ENCODE measurements around the gene CD82.

Gene CD82

DNA sequence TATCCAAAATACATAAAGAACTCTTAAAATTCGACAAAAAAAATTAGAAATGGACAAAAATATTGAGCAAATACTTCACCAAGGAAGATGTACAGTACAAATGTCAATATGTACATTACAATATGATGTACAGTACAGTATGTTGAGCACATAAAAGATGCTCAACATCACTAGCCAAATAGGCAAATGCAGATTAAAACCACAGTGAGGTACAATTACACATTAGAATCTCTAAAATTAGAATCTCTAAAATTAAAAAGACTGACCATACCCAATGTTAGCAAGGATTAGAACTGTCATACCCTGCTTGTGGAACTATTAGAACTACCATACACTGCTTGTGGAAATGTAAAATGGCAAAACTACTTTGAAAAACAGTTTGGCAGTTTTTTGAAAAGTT, 82.6 kb downstream of the CD82 start:
- no peak overlapping the region for H3K27ac ChIP-seq
- ChIA-PET POLR2A (ENCODE audit: low non-redundant PET) (no interaction called here), CTCF (no interaction called here)
- TF ChIP-seq, protein P1, sequence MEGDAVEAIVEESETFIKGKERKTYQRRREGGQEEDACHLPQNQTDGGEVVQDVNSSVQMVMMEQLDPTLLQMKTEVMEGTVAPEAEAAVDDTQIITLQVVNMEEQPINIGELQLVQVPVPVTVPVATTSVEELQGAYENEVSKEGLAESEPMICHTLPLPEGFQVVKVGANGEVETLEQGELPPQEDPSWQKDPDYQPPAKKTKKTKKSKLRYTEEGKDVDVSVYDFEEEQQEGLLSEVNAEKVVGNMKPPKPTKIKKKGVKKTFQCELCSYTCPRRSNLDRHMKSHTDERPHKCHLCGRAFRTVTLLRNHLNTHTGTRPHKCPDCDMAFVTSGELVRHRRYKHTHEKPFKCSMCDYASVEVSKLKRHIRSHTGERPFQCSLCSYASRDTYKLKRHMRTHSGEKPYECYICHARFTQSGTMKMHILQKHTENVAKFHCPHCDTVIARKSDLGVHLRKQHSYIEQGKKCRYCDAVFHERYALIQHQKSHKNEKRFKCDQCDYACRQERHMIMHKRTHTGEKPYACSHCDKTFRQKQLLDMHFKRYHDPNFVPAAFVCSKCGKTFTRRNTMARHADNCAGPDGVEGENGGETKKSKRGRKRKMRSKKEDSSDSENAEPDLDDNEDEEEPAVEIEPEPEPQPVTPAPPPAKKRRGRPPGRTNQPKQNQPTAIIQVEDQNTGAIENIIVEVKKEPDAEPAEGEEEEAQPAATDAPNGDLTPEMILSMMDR (conservative IDR thresholded peaks at IDR 0.05; ENCODE audit: low read depth) = no peak
- no peak for DNase-seq (ENCODE audit: low spot score)

DNA sequence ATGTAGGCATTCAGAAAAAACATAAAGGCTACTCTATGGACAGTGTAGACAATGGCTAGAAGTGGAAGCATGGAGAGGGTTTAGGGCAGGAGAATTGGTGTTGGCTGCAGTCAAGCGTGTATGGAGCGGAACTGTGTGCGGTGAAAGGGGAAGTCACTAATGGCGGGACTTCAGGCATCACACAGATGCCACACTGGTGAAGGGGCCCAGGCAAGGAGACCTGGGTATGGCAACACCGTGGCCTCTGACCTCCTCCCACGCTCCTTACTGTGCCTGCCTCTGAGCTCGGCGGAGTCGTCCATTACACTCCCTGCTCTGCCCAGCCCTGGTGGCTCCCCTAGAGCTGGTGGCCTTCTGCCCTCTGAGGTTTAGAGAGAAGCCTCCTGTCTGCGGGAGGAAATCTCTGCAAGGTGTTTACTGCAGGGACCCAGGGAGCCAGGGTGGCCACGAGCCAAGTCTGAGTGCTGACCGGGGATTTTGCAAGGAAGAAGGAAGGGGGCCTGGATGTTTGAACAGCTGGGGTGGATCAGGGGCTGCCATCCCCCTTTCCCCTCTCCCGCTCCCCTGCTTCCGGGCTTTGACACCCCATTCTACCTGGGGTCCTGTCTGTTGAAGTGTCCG, 86.2 kb downstream of the CD82 start:
- CTCF ChIA-PET = interaction anchor here (0.7 kb wide), 1 partner anchor 275 kb away, joined by 3 read pairs; no protein-coding TSS in a partner anchor
- TF ChIP-seq, protein P1 (conservative IDR thresholded peaks at IDR 0.05; ENCODE audit: low read depth) = no peak
- no peak overlapping the region for H3K27ac ChIP-seq
- POLR2A ChIA-PET (ENCODE audit: low non-redundant PET) = no interaction called here
- DNase-seq (ENCODE audit: low spot score) = no peak

DNA sequence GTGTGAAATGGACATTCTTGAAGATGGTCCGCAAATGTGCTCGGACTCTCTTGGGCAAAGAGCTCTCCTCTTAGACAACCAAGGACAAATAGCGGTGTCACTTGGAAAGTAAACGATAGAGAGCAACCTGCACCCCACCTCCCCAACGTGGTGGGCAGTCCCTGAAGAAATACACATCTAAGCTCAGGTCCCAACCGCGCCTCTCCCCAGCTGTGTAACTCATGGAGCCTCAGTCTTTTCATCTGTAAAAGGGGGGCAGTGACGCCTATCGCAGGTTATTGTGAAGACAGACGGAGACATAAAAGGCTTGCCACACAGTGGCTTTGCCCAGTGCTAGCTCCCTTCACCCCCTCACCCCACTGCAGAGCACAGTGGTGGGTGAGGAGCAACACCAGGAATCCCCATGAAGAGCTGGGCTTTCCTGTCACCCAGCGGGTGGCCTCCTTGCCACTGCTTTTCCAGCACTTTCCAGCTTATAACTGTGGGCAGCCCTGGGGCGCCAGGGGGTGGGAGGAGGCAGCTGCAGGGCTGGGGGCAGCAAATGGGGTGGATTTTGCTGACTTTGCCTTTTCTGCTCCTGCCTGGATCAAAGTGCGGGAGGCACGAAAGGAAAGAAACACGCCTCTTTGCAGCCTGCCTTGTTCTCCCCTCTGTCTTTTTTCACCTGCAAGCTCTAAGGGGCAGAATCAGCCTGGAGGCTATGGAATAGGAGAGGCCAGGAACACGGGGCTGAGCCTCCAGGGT, 87.6 kb downstream of the CD82 start:
- TF ChIP-seq, protein P1 (conservative IDR thresholded peaks at IDR 0.05; ENCODE audit: low read depth) = no peak
- no peak overlapping the region for H3K27ac ChIP-seq
- ChIA-PET POLR2A (ENCODE audit: low non-redundant PET) (no interaction called here), CTCF (interaction anchor here (0.9 kb wide), 1 partner anchor 275 kb away, joined by 3 read pairs; no protein-coding TSS in a partner anchor)
- no peak for DNase-seq (ENCODE audit: low spot score)

DNA sequence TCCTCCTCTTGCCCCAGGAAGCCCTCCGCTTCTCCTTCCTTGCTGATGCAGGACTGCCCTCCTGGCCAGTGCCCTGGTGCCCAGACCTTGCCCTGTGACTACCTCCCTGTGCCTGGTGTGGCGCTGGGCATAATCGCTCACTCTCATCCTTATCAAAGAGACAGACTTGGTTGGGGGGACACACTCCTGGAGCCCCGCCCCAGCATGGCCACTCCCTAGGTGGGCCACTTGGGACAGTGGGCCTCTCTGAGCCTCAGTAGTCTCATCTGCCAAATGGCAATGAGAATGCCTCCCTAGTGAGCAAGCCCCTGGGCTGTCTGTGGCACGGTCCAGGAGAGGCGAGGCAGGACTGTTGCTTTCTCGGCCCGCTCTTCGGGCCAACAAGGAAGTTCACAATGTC, 88.6 kb downstream of the CD82 start:
- no peak overlapping the region for H3K27ac ChIP-seq
- ChIA-PET POLR2A (ENCODE audit: low non-redundant PET) (no interaction called here), CTCF (no interaction called here)
- TF ChIP-seq, protein P1 (conservative IDR thresholded peaks at IDR 0.05; ENCODE audit: low read depth) = no peak
- DNase-seq (ENCODE audit: low spot score) = no peak

DNA sequence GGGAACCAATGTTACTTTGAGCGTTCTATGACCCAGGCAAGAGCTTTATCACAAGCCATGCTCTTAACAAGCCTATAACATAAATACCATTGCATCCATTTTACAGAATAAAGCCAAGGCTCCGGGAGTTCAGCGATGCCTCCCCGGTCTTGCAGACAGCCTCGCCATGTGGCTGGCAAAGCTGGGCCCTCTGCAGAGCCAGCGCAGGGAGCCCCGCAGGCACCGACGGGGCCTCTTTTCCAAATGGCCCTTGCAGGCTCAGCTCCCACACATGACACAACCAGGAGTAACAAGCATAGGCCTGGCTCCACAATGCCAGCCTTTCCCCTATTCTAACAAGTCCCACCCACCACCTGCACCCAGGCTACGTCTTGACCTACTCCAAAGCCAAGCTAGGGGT, 89.1 kb downstream of the CD82 start:
- CTCF ChIA-PET = no interaction called here
- no peak overlapping the region for H3K27ac ChIP-seq
- TF ChIP-seq, protein P1 (conservative IDR thresholded peaks at IDR 0.05; ENCODE audit: low read depth) = no peak
- POLR2A ChIA-PET (ENCODE audit: low non-redundant PET) = no interaction called here
- no peak for DNase-seq (ENCODE audit: low spot score)

DNA sequence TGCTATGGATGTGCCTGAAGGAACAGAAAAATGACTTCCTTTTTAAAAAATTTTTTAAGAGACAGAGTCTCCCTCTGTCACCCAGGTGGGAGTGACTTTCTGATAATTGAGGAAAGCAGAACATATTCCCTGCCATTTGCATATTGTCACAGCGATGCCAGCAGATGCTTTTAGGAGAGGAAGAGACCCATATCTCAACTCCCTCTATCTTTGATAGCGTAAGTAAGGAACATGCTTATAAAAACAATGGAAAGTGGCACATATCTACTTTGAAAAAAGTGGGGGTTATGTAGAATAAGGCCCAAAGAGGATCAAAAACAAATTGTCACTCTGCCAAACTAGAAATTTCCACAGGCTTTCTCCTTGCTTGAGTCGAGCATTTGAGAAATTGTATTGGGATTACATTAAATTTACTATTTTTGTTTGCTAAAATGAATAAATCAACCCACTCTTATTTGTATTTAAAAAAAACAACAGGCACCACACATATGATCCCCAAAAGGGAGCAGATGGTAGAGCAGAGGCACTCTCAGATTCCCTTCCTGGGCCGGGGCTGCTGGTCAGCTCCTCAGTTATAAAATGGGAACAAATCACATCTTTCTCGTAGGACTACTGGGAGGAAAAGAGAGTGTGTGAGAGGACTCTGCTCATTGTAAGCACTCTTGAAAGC, 92.5 kb downstream of the CD82 start:
- DNase-seq (ENCODE audit: low spot score) = no peak
- CTCF ChIA-PET = interaction anchor here (0.6 kb wide), 2 partner anchors 492 to 502 kb away, joined by 3 to 4 read pairs; no protein-coding TSS in a partner anchor
- no peak overlapping the region for H3K27ac ChIP-seq
- POLR2A ChIA-PET (ENCODE audit: low non-redundant PET) = no interaction called here
- TF ChIP-seq, protein P1 (conservative IDR thresholded peaks at IDR 0.05; ENCODE audit: low read depth) = no peak
